Activated CD8-positive, alpha-beta memory T cell treated with anti-CD3 and anti-CD28 coated beads for 48 hours (primary cell): ENCODE data around the gene HPSE.

ENCODE experiments used
- DNase-seq, 3 experiments: peaks; one replicate each; pipeline ENCODE4 v3.0.0-alpha.2; 2020; ENCODE audit warnings: low read depth in 2 of 3, low spot score in 2 of 3

HPSE gene

GRCh38 chr4:83251447-83251830 lies 83.2 kb downstream of the HPSE start:
- no peak for DNase-seq

- no peak for DNase-seq
Observed at GRCh38 chr4:83250687-83251446, 83.8 kb downstream of the HPSE start.

- no peak for DNase-seq
Observed at GRCh38 chr4:83248486-83248885, 86.2 kb downstream of the HPSE start.

- DNase-seq: no peak
Observed at GRCh38 chr4:83247415-83248357, 87.0 kb downstream of the HPSE start.
